ENCODE results near the gene RAF1. TPM values are rescaled to one million over a fixed set of nuclear protein-coding genes. Genes with fewer than 3 reads are reported as not detected.

RAF1 gene
- total RNA-seq, 1 experiment from 2014 or later: 64.3 TPM

GRCh38 chr3:12663936-12664908 is at the start of gene RAF1 (continued):
- no peak for TF ChIP-seq REST (IDR thresholded peaks at IDR 0.05; ENCODE audit: low read depth)
- peak; percentile 97 for TF ChIP-seq POLR2AphosphoS5 (IDR thresholded peaks at IDR 0.05; ENCODE audit: low read depth, low read length)

- H3K79me2 ChIP-seq (ENCODE audit: insufficient read depth, low read length): no peaks in the 10 kb centered on the region
- intact Hi-C loops (cut with micrococcal nuclease): no loop called here
- no peaks in the 10 kb centered on the region for H3K27me3 ChIP-seq (ENCODE audit: insufficient read depth, low read length)
- no peaks in the 10 kb centered on the region for H3K9me3 ChIP-seq (ENCODE audit: control insufficient read depth in 1 of 2, insufficient read depth in 1 of 2, low read depth in 1 of 2, low read length in 2 of 2)
- DNase-seq (ENCODE audit: low read depth, low spot score) (no peak), ATAC-seq (no peak)
- BruUV-seq (replicated peaks): no TSS peak
- H3K4me2 ChIP-seq (ENCODE audit: low read length): no peak overlapping the region
- no peaks in the 10 kb centered on the region for H3K9me2 ChIP-seq (ENCODE audit: insufficient read depth)
- no peaks in the 10 kb centered on the region for H4K20me1 ChIP-seq (ENCODE audit: insufficient read depth)
- H2AFZ ChIP-seq (ENCODE audit: low read depth, low read length, poor library complexity, severe bottlenecking): no peak overlapping the region
- no peaks in the 10 kb centered on the region for H3K36me3 ChIP-seq (ENCODE audit: control insufficient read depth in 1 of 2, insufficient read depth in 2 of 2, low read length in 2 of 2)
- no peak overlapping the region for H3K27ac ChIP-seq (ENCODE audit: low read depth, low read length)
- CTCF ChIA-PET: interaction anchor here (1.2 kb wide), 1 partner anchor 100 kb away, joined by 3 read pairs; no protein-coding TSS in a partner anchor
- no peak for TF ChIP-seq SP1 (IDR thresholded peaks at IDR 0.05; ENCODE audit: low read depth)
- TF ChIP-seq SRF (IDR thresholded peaks at IDR 0.05; ENCODE audit: low read depth): no peak
- TF ChIP-seq POLR2A (IDR thresholded peaks at IDR 0.05; ENCODE audit: borderline replicate concordance, extremely low read depth, insufficient read depth, insufficient read length): no peak
- TF ChIP-seq EZH2 (IDR thresholded peaks at IDR 0.05): no peak
- TF ChIP-seq FOSL1 (IDR thresholded peaks at IDR 0.05; ENCODE audit: low read depth): no peak
- TF ChIP-seq JUND (IDR thresholded peaks at IDR 0.05): no peak
- no peak for TF ChIP-seq ATF3 (IDR thresholded peaks at IDR 0.05)
- TF ChIP-seq REST (IDR thresholded peaks at IDR 0.05; ENCODE audit: low read depth): no peak
- no peak for TF ChIP-seq EGR1 (IDR thresholded peaks at IDR 0.05; ENCODE audit: low read depth)
- POLR2A ChIA-PET: no interaction called here
- no peak overlapping the region for H3K9ac ChIP-seq (ENCODE audit: low read length)
- RAD21 ChIA-PET (ENCODE audit: low non-redundant PET in 1 of 2, low total read pairs in 2 of 2, uncharacterized antibody in 2 of 2, unreplicated experiment in 2 of 2): no interaction called here
- H3K4me3 ChIP-seq (replicated peaks in 1 of 2; ENCODE audit: low read depth in 1 of 2, low read length in 2 of 2): no peak overlapping the region
- no peaks in the 10 kb centered on the region; a peak in 2 of 4 replicates for H3K4me1 ChIP-seq (ENCODE audit: control insufficient read depth in 1 of 2, insufficient read depth in 2 of 2, low read length in 2 of 2)
Measured at GRCh38 chr3:12710062-12710461, 46.1 kb upstream of the RAF1 start.
